ENCODE data around the gene ZNF84.

DNA sequence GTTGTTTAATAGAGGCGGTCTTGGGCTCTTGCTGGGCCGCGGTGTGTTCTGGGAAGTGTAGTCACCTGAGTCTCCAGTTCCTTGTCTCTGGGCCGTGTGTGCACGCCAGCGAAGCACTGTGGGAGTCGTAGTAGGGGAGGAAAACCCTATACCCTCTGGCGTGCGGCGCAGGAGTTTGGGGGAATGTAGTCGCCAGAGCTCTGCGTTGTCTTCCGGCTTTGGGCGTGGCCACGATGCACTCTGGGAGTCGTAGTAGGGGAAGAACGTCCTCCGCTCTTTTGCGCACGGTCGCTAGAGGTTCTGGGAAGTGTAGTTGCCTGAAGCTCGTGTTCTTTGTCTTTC lies 42.7 kb downstream of the ZNF84 start:
- TF ChIP-seq, protein P1, sequence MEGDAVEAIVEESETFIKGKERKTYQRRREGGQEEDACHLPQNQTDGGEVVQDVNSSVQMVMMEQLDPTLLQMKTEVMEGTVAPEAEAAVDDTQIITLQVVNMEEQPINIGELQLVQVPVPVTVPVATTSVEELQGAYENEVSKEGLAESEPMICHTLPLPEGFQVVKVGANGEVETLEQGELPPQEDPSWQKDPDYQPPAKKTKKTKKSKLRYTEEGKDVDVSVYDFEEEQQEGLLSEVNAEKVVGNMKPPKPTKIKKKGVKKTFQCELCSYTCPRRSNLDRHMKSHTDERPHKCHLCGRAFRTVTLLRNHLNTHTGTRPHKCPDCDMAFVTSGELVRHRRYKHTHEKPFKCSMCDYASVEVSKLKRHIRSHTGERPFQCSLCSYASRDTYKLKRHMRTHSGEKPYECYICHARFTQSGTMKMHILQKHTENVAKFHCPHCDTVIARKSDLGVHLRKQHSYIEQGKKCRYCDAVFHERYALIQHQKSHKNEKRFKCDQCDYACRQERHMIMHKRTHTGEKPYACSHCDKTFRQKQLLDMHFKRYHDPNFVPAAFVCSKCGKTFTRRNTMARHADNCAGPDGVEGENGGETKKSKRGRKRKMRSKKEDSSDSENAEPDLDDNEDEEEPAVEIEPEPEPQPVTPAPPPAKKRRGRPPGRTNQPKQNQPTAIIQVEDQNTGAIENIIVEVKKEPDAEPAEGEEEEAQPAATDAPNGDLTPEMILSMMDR (conservative IDR thresholded peaks at IDR 0.05 in 1 of 2, IDR thresholded peaks at IDR 0.05 in 1 of 2; ENCODE audit: extremely low read depth in 1 of 2, insufficient read depth in 1 of 2, low read depth in 1 of 2, low read length in 2 of 2): no peak
- no peak for TF ChIP-seq EZH2 (IDR thresholded peaks at IDR 0.05; ENCODE audit: borderline replicate concordance, low read length)

All from mammary epithelial cell (primary cell).